ENCODE data around the gene NRG2. TPM values are rescaled to one million over a fixed set of nuclear protein-coding genes. Genes with fewer than 3 reads are reported as not detected.

Gene NRG2
- total RNA-seq, 1 donor from 2014 or later: 0.81 TPM

GRCh38 chr5:139847091-139847490, 196.0 kb downstream of the NRG2 start:
- Mint-ChIP-seq H3K27ac (ENCODE audit: unreplicated experiment) (no peak overlapping the region), H3K36me3 (ENCODE audit: unreplicated experiment) (no peaks in the 10 kb centered on the region), H3K4me1 (ENCODE audit: low read depth, unreplicated experiment) (no peaks in the 10 kb centered on the region), H3K27me3 (ENCODE audit: unreplicated experiment) (peaks cover 15% of the 10 kb centered on the region), H3K9me3 (ENCODE audit: unreplicated experiment) (peaks cover 2% of the 10 kb centered on the region), H3K4me3 (ENCODE audit: unreplicated experiment) (no peak overlapping the region)
- no peak for DNase-seq
- TF ChIP-seq CTCF (IDR thresholded peaks at IDR 0.05; ENCODE audit: partially characterized antibody, unreplicated experiment): no peak

GRCh38 chr5:139845846-139846681, 197.0 kb downstream of the NRG2 start:
- no peak for DNase-seq
- no peak for TF ChIP-seq CTCF (IDR thresholded peaks at IDR 0.05; ENCODE audit: partially characterized antibody, unreplicated experiment)
- H3K27ac Mint-ChIP-seq (ENCODE audit: unreplicated experiment): no peak overlapping the region
- peaks cover 2% of the 10 kb centered on the region for H3K9me3 Mint-ChIP-seq (ENCODE audit: unreplicated experiment)
- no peaks in the 10 kb centered on the region for H3K4me1 Mint-ChIP-seq (ENCODE audit: low read depth, unreplicated experiment)
- no peaks in the 10 kb centered on the region for H3K36me3 Mint-ChIP-seq (ENCODE audit: unreplicated experiment)
- peaks cover 15% of the 10 kb centered on the region for H3K27me3 Mint-ChIP-seq (ENCODE audit: unreplicated experiment)
- no peak overlapping the region for H3K4me3 Mint-ChIP-seq (ENCODE audit: unreplicated experiment)

- Mint-ChIP-seq H3K4me1 (ENCODE audit: low read depth, unreplicated experiment) (no peaks in the 10 kb centered on the region), H3K9me3 (ENCODE audit: unreplicated experiment) (peaks cover 4% of the 10 kb centered on the region), H3K36me3 (ENCODE audit: unreplicated experiment) (no peaks in the 10 kb centered on the region), H3K4me3 (ENCODE audit: unreplicated experiment) (no peak overlapping the region), H3K27me3 (ENCODE audit: unreplicated experiment) (peaks cover 11% of the 10 kb centered on the region), H3K27ac (ENCODE audit: unreplicated experiment) (no peak overlapping the region)
- TF ChIP-seq CTCF (IDR thresholded peaks at IDR 0.05; ENCODE audit: partially characterized antibody, unreplicated experiment): peak; percentile 80
- peak; percentile 92 for DNase-seq
Measured at GRCh38 chr5:139844472-139845145, 198.5 kb downstream of the NRG2 start.

- Mint-ChIP-seq H3K4me3 (ENCODE audit: unreplicated experiment) (no peak overlapping the region), H3K36me3 (ENCODE audit: unreplicated experiment) (no peaks in the 10 kb centered on the region), H3K27me3 (ENCODE audit: unreplicated experiment) (peaks cover 7% of the 10 kb centered on the region), H3K27ac (ENCODE audit: unreplicated experiment) (no peak overlapping the region), H3K9me3 (ENCODE audit: unreplicated experiment) (peaks cover 4% of the 10 kb centered on the region), H3K4me1 (ENCODE audit: low read depth, unreplicated experiment) (no peaks in the 10 kb centered on the region)
- no peak for TF ChIP-seq CTCF (IDR thresholded peaks at IDR 0.05; ENCODE audit: partially characterized antibody, unreplicated experiment)
- DNase-seq: no peak
Measured at GRCh38 chr5:139843991-139844390, 199.1 kb downstream of the NRG2 start.

GRCh38 chr5:139842321-139842720, 200.8 kb downstream of the NRG2 start:
- DNase-seq: peak; percentile 6
- Mint-ChIP-seq H3K27ac (ENCODE audit: unreplicated experiment) (no peak overlapping the region), H3K27me3 (ENCODE audit: unreplicated experiment) (peaks cover 3% of the 10 kb centered on the region), H3K4me3 (ENCODE audit: unreplicated experiment) (no peak overlapping the region), H3K36me3 (ENCODE audit: unreplicated experiment) (no peaks in the 10 kb centered on the region), H3K9me3 (ENCODE audit: unreplicated experiment) (peaks cover 2% of the 10 kb centered on the region), H3K4me1 (ENCODE audit: low read depth, unreplicated experiment) (no peaks in the 10 kb centered on the region)
- TF ChIP-seq CTCF (IDR thresholded peaks at IDR 0.05; ENCODE audit: partially characterized antibody, unreplicated experiment): no peak
